ENCODE data around the gene ARHGAP22.

Gene ARHGAP22

GRCh38 chr10:48411510-48411909, 193.4 kb downstream of the ARHGAP22 start:
- DNase-seq = no peak

GRCh38 chr10:48410503-48410902, 194.4 kb downstream of the ARHGAP22 start:
- DNase-seq = no peak

- DNase-seq = no peak
These were observed 198.2 kb downstream of the ARHGAP22 start for GRCh38 chr10:48406658-48407057.

- peak; percentile 30 for DNase-seq
These were observed 198.7 kb downstream of the ARHGAP22 start for GRCh38 chr10:48406204-48406603.

GRCh38 chr10:48404646-48405045, 200.2 kb downstream of the ARHGAP22 start:
- peak; percentile 55 for DNase-seq

- DNase-seq = no peak
These were observed 204.0 kb downstream of the ARHGAP22 start for GRCh38 chr10:48400850-48401220.

- peak; percentile 47 for DNase-seq
These were observed 204.6 kb downstream of the ARHGAP22 start for GRCh38 chr10:48400129-48400849.

- no peak for DNase-seq
These were observed 205.3 kb downstream of the ARHGAP22 start for GRCh38 chr10:48399551-48399950.

GRCh38 chr10:48399056-48399541, 205.8 kb downstream of the ARHGAP22 start:
- no peak for DNase-seq

- DNase-seq = no peak
These were observed 206.6 kb downstream of the ARHGAP22 start for GRCh38 chr10:48398261-48398660.
